Fibroblast of villous mesenchyme (primary cell): ENCODE data around the gene HTR1B. TPM values are rescaled to one million over a fixed set of nuclear protein-coding genes. Genes with fewer than 3 reads are reported as not detected.
A peak's percentile ranks its signal among the peaks of the same experiment; 100 is the strongest.

ENCODE experiments used
- DNase-seq: peaks from one replicate; pipeline ENCODE4 v3.0.0-alpha.2; 2010; ENCODE audit warnings: low read depth
- H3K4me3 ChIP-seq: 2 replicates; pipeline ENCODE4 v1.5.1; 2011; ENCODE audit warnings: low read depth, mild to moderate bottlenecking, low read length
- CTCF ChIP-seq: IDR thresholded peaks from 2 replicates; pipeline ENCODE4 v1.5.1; 2012; ENCODE audit warnings: low read depth, mild to moderate bottlenecking, low read length; ENCODE audit not compliant: insufficient read depth
- total RNA-seq: library from RNA; depleted of rRNA; stranded (reverse); fragments of >200 nt; gene quantifications from 2 replicates; pipeline ENCODE4 v1.2.3, GENCODE V29; 2012

The HTR1B gene
- total RNA-seq, 1 donor, result 8.2 TPM

- DNase-seq, result no peak
- H3K4me3 ChIP-seq, result no peak overlapping the region
- no peak for TF ChIP-seq CTCF
These were observed 19.7 kb upstream of the HTR1B start for GRCh38 chr6:77482981-77483380.

GRCh38 chr6:77474973-77475372 is 11.7 kb upstream of the HTR1B start:
- no peak overlapping the region for H3K4me3 ChIP-seq
- DNase-seq, result no peak
- TF ChIP-seq CTCF, result no peak

GRCh38 chr6:77474286-77474956 is 11.1 kb upstream of the HTR1B start:
- no peak overlapping the region for H3K4me3 ChIP-seq
- TF ChIP-seq CTCF, result no peak
- peak; percentile 14 for DNase-seq

- DNase-seq, result no peak
- H3K4me3 ChIP-seq, result no peak overlapping the region
- no peak for TF ChIP-seq CTCF
These were observed 7.7 kb upstream of the HTR1B start for GRCh38 chr6:77470983-77471382.

- H3K4me3 ChIP-seq, result no peak overlapping the region
- no peak for TF ChIP-seq CTCF
- no peak for DNase-seq
These were observed 5.6 kb upstream of the HTR1B start for GRCh38 chr6:77468939-77469338.

GRCh38 chr6:77466451-77467437 is 3.5 kb upstream of the HTR1B start:
- H3K4me3 ChIP-seq, result peak overlapping the region; percentile 73
- DNase-seq, result peak; percentile 48
- peak; percentile 15 for TF ChIP-seq CTCF
